Measurements from ENCODE around the gene FTH1. TPM values are rescaled to one million over a fixed set of nuclear protein-coding genes. Genes with fewer than 3 reads are reported as not detected.

The FTH1 gene
- polyA plus RNA-seq, 1 of the 3 experiments (the other 2 are of a cell fraction), result 1,229 TPM

- Histone ChIP-seq H3K36me3 (replicated peaks in 1 of 2; ENCODE audit: control insufficient read depth in 1 of 2, insufficient read depth in 2 of 2, low read length in 1 of 2) (no peaks in the 10 kb centered on the region), H3K79me2 (ENCODE audit: insufficient read depth) (no peaks in the 10 kb centered on the region), H3K4me2 (no peak overlapping the region), H3K27ac (ENCODE audit: low read depth in 2 of 2, low read length in 1 of 2) (no peak overlapping the region), H4K20me1 (ENCODE audit: insufficient read depth) (no peaks in the 10 kb centered on the region), H2AFZ (ENCODE audit: low read depth) (no peak overlapping the region), H3K4me1 (ENCODE audit: control insufficient read depth in 1 of 2, insufficient read depth in 2 of 2, low read depth in 1 of 2, low read length in 1 of 2) (peaks cover 26 to 43% of the 10 kb centered on the region in 2 experiments), H3K27me3 (ENCODE audit: insufficient read depth) (no peaks in the 10 kb centered on the region), H3K9me3 (no peaks in the 10 kb centered on the region), H3K4me3 (ENCODE audit: low read depth in 2 of 2, low read length in 1 of 2) (no peak overlapping the region), H3K9ac (no peak overlapping the region), H3K9me2 (no peaks in the 10 kb centered on the region), H3F3A (replicated peaks; ENCODE audit: insufficient read depth) (peaks cover 23% of the 10 kb centered on the region)
- DNase-seq, result no peak
- CTCF ChIA-PET, result interaction anchor here (0.9 to 2.7 kb wide), 4 partner anchors 9 to 158 kb away, joined by 4 to 9 read pairs (median 4); partner anchors contain the start of gene FADS1
- POLR2A ChIA-PET, result no interaction called here
- TF ChIP-seq USF2 (IDR thresholded peaks at IDR 0.05; ENCODE audit: borderline replicate concordance, low read depth, low read length) (no peak), CHD2 (IDR thresholded peaks at IDR 0.05; ENCODE audit: low read length, partially characterized antibody) (no peak), GABPA (IDR thresholded peaks at IDR 0.05; ENCODE audit: low read depth) (no peak), TEAD4 (IDR thresholded peaks at IDR 0.05; ENCODE audit: borderline replicate concordance, insufficient read depth) (no peak), IRF3 (IDR thresholded peaks at IDR 0.05; ENCODE audit: low read depth, low read length) (no peak), FOXJ3 (CRISPR knock-in tag; IDR thresholded peaks at IDR 0.05) (no peak), TCF12 (IDR thresholded peaks at IDR 0.05) (no peak), NFIC (IDR thresholded peaks at IDR 0.05; ENCODE audit: borderline replicate concordance) (no peak), POLR2AphosphoS5 (IDR thresholded peaks at IDR 0.05; ENCODE audit: low read depth, low read length) (no peak), MXI1 (IDR thresholded peaks at IDR 0.05; ENCODE audit: low read depth, low read length) (no peak), JUND (IDR thresholded peaks at IDR 0.05) (no peak), EP300 (IDR thresholded peaks at IDR 0.05; ENCODE audit: borderline replicate concordance in 1 of 2, low read depth in 1 of 2, low read length in 1 of 2) (no peak), SIN3A (IDR thresholded peaks at IDR 0.05; ENCODE audit: borderline replicate concordance, low read depth, low read length) (no peak)
- WGBS (ENCODE audit: low lambda C conversion rate), result 80% methylated on average over 14 of the region's 14 CpGs
Measured at GRCh38 chr11:61974766-61975631, 7.6 kb upstream of the FTH1 start.

DNA sequence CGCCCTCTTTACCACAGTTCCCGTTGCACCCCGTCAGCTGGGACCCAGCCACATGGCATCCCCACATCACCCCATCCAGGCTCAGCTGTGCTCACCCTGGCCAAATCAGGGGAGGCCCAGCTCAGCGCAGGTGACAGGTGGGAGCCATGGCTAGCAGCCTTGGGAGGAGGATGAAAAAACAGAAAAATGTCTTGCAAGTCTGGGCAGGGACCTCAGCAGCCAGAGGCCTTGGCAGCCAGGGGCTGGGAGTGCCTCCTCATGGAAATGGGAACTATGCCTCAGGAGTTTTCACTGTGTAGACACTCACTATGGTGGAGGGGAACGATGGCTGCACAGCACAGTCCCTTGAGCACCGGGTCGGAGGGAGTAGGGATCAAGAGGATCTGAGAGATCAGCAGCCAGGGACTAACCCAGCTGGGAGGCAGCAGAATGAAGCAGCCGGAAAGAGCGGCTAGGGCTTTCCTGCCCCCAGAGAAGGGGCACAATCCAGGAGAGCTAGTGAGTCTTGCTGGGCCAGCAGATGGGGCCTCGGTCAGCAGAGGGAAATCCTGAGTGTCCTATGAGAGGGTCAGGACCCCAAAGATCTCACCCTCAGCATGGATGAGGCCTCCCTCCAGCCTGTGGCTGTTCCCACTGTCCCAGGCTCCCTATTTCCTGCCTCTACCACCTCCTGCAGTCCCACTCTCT, 6.2 kb upstream of the FTH1 start:
- H3K79me2 ChIP-seq (ENCODE audit: insufficient read depth), result peaks cover 5% of the 10 kb centered on the region; the same call in 1 of the 2 replicates
- ChIA-PET POLR2A (no interaction called here), CTCF (interaction anchor here (1.0 to 6.9 kb wide), 5 partner anchors 24 to 135 kb away, joined by 3 to 46 read pairs (median 9); no protein-coding TSS in a partner anchor)
- H3K27ac ChIP-seq (ENCODE audit: low read depth in 2 of 2, low read length in 1 of 2), result peak overlapping the region in 1 of 2 experiments; percentile 97; a peak in 2 of 4 replicates
- H3F3A ChIP-seq (replicated peaks; ENCODE audit: insufficient read depth), result peaks cover 37% of the 10 kb centered on the region
- H3K27me3 ChIP-seq (ENCODE audit: insufficient read depth), result no peaks in the 10 kb centered on the region
- H3K4me2 ChIP-seq, result peak overlapping the region; percentile 38; the same call in 1 of the 2 replicates
- no peaks in the 10 kb centered on the region for H3K36me3 ChIP-seq (replicated peaks in 1 of 2; ENCODE audit: control insufficient read depth in 1 of 2, insufficient read depth in 2 of 2, low read length in 1 of 2)
- H4K20me1 ChIP-seq (ENCODE audit: insufficient read depth), result no peaks in the 10 kb centered on the region
- no peaks in the 10 kb centered on the region for H3K9me2 ChIP-seq
- H3K4me1 ChIP-seq (ENCODE audit: control insufficient read depth in 1 of 2, insufficient read depth in 2 of 2, low read depth in 1 of 2, low read length in 1 of 2), result peaks cover 28 to 50% of the 10 kb centered on the region in 2 experiments
- no peak overlapping the region for H2AFZ ChIP-seq (ENCODE audit: low read depth)
- WGBS (ENCODE audit: low lambda C conversion rate), result 92% methylated on average over 10 of the region's 10 CpGs
- no peak for DNase-seq
- H3K9ac ChIP-seq, result no peak overlapping the region
- no peaks in the 10 kb centered on the region for H3K9me3 ChIP-seq
- no peak overlapping the region for H3K4me3 ChIP-seq (ENCODE audit: low read depth in 2 of 2, low read length in 1 of 2)
- TF ChIP-seq RXRA (IDR thresholded peaks at IDR 0.05; ENCODE audit: borderline replicate concordance, low read depth) (no peak), PBX3 (IDR thresholded peaks at IDR 0.05) (no peak), CTCF (IDR thresholded peaks at IDR 0.05) (no peak), ZBTB33 (IDR thresholded peaks at IDR 0.05; ENCODE audit: borderline replicate concordance, low read depth) (no peak), GATA2 (CRISPR knock-in tag; IDR thresholded peaks at IDR 0.05) (no peak), MEF2A (IDR thresholded peaks at IDR 0.05; ENCODE audit: borderline replicate concordance, low read depth) (no peak)
